Measurements from ENCODE around the gene KCMF1. TPM values are rescaled to one million over a fixed set of nuclear protein-coding genes. Genes with fewer than 3 reads are reported as not detected.

The KCMF1 gene
- total and polyA plus RNA-seq, 2 of the 13 experiments (the other 11 are each of a cell fraction or from before 2014, with no cell fraction given): 62.1 to 116 TPM

GRCh38 chr2:85017411-85018048, 46.6 kb downstream of the KCMF1 start:
- Histone ChIP-seq H3K9me3 (ENCODE audit: low read length) (no peaks in the 10 kb centered on the region), H3K4me3 (replicated peaks in 1 of 3; ENCODE audit: insufficient read depth in 1 of 3, low read depth in 2 of 3, low read length in 3 of 3) (no peak overlapping the region), H4K20me1 (ENCODE audit: insufficient read depth, low read length) (peaks cover 62% of the 10 kb centered on the region), H3K79me2 (ENCODE audit: insufficient read depth, low read length) (peaks cover 85% of the 10 kb centered on the region), H3K27me3 (ENCODE audit: control insufficient read depth in 1 of 2, insufficient read depth in 2 of 2, low read length in 2 of 2) (no peaks in the 10 kb centered on the region), H3K4me1 (ENCODE audit: insufficient read depth, low read length) (peaks cover 23% of the 10 kb centered on the region), H3K36me3 (replicated peaks in 1 of 2; ENCODE audit: control insufficient read depth in 1 of 2, insufficient read depth in 2 of 2, low read length in 2 of 2) (peaks cover 0 to 4% of the 10 kb centered on the region in 2 experiments; a peak in 2 of 5 replicates), H3K27ac (ENCODE audit: extremely low read length, insufficient read depth, low read length) (no peak overlapping the region), H2AFZ (ENCODE audit: low read length) (no peak overlapping the region), H3K9ac (ENCODE audit: insufficient read depth, low read depth, low read length) (no peak overlapping the region), H3K4me2 (ENCODE audit: low read depth, low read length) (no peak overlapping the region)
- intact Hi-C loops (cut with micrococcal nuclease; ENCODE audit: unreplicated experiment) (no loop called here), in situ Hi-C loops (cut with HindIII; ENCODE audit: extremely low pct_ligation_motif_present, low pct_unique_long_range_greater_than_20kb) (no loop called here)
- WGBS (ENCODE audit: low lambda C conversion rate): 47% methylated on average over 5 of the region's 5 CpGs
- DNase-seq (ENCODE audit: low spot score): no peak
- FAIRE-seq: no peak
- no TSS peak for BruUV-seq (replicated peaks)
- POLR2A ChIA-PET: no interaction called here
- 0 out of 2 replicates have a peak, but pooled peaks have one; percentile 25 for TF ChIP-seq PCBP1 (IDR thresholded peaks at IDR 0.05; ENCODE audit: borderline replicate concordance, low read depth, low read length)
- TF ChIP-seq ZNF619 (CRISPR knock-in tag; IDR thresholded peaks at IDR 0.05): no peak
- peak; percentile 17; the same call in 1 of the 2 replicates for TF ChIP-seq CTCF (CRISPR knock-in tag; IDR thresholded peaks at IDR 0.05)
- TF ChIP-seq NR2F1 (CRISPR knock-in tag; IDR thresholded peaks at IDR 0.05): 0 out of 4 replicates have a peak, but pooled peaks of 1 of the 2 experiments have one; percentile 34
- CTCF ChIA-PET (ENCODE audit: low intra/inter-chr PET ratio, low total read pairs): interaction anchor here (1.0 kb wide), 1 partner anchor 92 kb away, joined by 4 read pairs; no protein-coding TSS in a partner anchor
- ATAC-seq: no peak

DNA sequence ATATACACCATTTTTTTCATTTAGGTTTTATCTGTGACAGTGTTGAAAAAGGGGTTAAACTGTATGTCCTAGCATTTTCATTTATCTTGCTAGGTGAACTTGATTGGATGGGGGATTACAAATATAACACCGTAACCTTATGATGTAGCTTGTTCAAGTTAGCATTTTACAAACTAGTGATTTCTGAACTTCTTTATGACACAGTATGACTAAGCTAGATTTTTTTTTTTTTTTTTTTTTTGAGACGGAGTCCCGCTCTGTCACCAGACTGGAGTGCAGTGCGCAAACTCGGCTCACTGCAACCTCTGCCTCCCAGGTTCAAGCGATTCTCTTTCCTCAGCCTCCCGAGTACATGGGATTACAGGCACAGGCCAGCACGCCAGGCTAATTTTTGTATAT, 47.1 kb downstream of the KCMF1 start:
- peaks cover 84% of the 10 kb centered on the region for H3K79me2 ChIP-seq (ENCODE audit: insufficient read depth, low read length)
- peak overlapping the region; percentile 6 for H3K27ac ChIP-seq (ENCODE audit: extremely low read length, insufficient read depth, low read length)

More for the DNA sequence above, 47.1 kb downstream of the KCMF1 start:
- no TSS peak for BruUV-seq (replicated peaks)
- ChIA-PET CTCF (ENCODE audit: low intra/inter-chr PET ratio, low total read pairs) (interaction anchor here (1.0 kb wide), 1 partner anchor 92 kb away, joined by 4 read pairs; no protein-coding TSS in a partner anchor), POLR2A (no interaction called here)
- Histone ChIP-seq H2AFZ (ENCODE audit: low read length) (no peak overlapping the region), H3K4me1 (ENCODE audit: insufficient read depth, low read length) (peaks cover 18% of the 10 kb centered on the region), H3K36me3 (replicated peaks in 1 of 2; ENCODE audit: control insufficient read depth in 1 of 2, insufficient read depth in 2 of 2, low read length in 2 of 2) (peaks cover 0 to 4% of the 10 kb centered on the region in 2 experiments; a peak in 2 of 5 replicates), H4K20me1 (ENCODE audit: insufficient read depth, low read length) (peaks cover 61% of the 10 kb centered on the region), H3K9me3 (ENCODE audit: low read length) (no peaks in the 10 kb centered on the region), H3K4me2 (ENCODE audit: low read depth, low read length) (no peak overlapping the region), H3K27me3 (ENCODE audit: control insufficient read depth in 1 of 2, insufficient read depth in 2 of 2, low read length in 2 of 2) (no peaks in the 10 kb centered on the region), H3K4me3 (replicated peaks in 1 of 3; ENCODE audit: insufficient read depth in 1 of 3, low read depth in 2 of 3, low read length in 3 of 3) (no peak overlapping the region), H3K9ac (ENCODE audit: insufficient read depth, low read depth, low read length) (no peak overlapping the region)
- intact Hi-C loops (cut with micrococcal nuclease; ENCODE audit: unreplicated experiment): no loop called here
- in situ Hi-C loops (cut with HindIII; ENCODE audit: extremely low pct_ligation_motif_present, low pct_unique_long_range_greater_than_20kb): no loop called here
- 98% methylated on average over 8 of the region's 8 CpGs for WGBS (ENCODE audit: low lambda C conversion rate)
- no peak for DNase-seq (ENCODE audit: low spot score)
- TF ChIP-seq TMF1 (CRISPR knock-in tag; IDR thresholded peaks at IDR 0.05; ENCODE audit: low read depth) (no peak), NCOA5 (CRISPR knock-in tag; IDR thresholded peaks at IDR 0.05) (no peak), FOXJ3 (CRISPR knock-in tag; IDR thresholded peaks at IDR 0.05; ENCODE audit: borderline replicate concordance) (no peak), HES4 (CRISPR knock-in tag; IDR thresholded peaks at IDR 0.05; ENCODE audit: borderline replicate concordance) (no peak), AKAP8 (CRISPR knock-in tag; IDR thresholded peaks at IDR 0.05) (no peak)
- FAIRE-seq: no peak
- no peak for ATAC-seq
